GF-D8 (cell line): ENCODE data around the gene SPIRE1.
"Not testable (repeated sequence)": the region's sequence is repeated elsewhere in the genome, so short reads cannot be mapped to it uniquely, and the experiment has no call there.

Experiments used
- DNase-seq: peaks from one replicate; lab custom pipeline; 2025; lab: John Stamatoyannopoulos, UW

Gene SPIRE1

DNA sequence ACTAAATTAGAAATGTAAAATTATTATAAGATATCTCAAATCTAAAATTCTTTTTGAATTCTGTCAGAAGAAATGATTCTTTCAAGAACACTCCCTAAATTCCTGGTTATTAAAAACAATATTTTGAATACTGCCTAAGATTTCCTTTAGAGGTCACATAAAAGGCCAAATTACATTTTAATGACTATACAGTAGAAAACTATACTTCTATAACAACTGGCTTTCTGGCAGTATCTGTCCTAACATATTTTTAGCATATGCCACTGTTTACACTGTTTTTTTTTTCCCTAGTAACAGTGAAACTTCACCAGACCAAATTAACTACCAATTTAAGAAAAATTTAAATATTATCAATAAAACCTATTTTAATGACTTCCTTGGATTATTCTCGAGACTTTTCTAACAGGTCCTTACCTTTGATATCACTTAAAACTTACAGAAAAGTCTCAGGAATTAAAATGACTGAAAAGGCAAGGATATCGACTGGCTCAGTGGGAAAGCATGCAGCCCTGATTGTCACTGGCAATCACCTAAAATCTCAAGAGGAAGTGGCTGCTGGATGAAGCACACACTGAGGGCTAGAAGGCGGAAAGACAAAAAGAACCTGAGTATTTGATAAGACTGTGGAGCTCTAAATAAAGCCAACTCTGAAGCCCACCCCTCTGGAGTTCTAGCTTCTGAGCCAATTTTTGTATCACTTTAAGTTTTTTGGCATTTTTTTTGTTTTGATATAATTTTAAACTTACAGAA, 59.6 kb downstream of the SPIRE1 start:
- DNase-seq = peak; percentile 36

DNA sequence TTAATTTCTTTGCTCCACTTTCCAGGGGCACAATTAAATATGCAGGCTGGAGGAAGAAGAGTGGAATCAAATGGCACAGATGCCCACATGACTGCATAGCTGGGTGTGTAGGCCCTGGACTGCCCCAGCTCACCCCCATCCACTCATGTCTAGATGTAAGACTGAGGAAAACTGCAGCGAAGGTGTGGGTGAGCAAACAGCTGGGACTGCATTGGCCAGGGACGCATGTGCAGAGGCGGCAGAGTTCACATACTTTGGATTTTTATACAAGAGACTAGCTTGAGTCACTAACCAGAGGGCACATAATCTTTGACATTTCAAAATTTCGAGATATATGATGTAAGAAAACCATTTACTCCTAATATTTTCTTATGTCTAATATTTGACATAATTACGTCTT, 60.1 kb downstream of the SPIRE1 start:
- no peak for DNase-seq

DNA sequence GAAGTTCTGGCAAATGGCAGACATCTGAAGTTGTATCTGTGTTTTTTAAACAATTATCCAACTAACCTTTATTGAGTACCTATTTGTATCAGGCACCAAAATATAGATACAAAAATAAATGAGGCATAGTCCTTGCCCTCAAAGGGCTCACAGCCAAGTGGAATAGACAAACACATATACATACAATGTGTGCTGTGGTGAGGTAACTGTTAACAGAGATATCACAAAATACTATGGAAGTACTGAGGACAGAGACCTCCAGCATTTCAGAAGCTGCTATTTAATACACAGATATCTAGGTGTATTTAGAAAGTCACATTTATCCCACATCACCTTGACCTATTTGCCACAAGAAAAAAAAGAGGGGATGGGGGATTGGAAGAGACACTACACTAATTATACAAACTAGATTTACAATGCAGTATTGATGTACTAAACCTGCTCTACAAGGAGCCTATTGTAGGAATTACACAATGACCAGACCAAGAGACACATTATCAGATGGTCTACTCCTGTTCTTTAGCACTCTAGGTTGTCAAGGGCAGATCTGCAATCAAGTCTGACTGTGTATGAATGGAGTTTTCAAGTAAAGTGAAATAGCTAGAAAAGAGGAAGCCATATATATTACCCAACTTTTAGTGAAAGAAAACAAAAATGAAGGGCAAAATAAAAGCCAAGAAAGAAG, 62.2 kb downstream of the SPIRE1 start:
- peak; percentile 80 for DNase-seq

DNA sequence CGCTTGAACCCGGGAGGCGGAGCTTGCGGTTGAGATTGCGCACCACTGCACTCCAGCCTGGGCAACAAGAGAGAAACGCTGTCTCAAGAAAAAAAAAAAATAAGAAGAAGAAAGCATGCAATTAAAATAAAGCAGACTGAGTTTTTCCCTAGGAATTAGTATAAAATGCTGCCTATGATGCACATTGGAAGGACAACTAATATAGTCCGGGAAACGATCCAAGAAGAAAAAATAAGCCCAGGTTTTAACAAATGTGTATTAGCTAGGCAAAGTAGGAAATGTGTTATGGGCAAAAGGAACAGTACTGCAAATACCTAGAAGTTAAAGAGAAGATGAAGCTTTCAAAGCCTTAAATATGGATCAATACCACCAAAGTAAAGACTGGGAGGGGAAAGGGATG, 64.0 kb downstream of the SPIRE1 start:
- no peak for DNase-seq

DNA sequence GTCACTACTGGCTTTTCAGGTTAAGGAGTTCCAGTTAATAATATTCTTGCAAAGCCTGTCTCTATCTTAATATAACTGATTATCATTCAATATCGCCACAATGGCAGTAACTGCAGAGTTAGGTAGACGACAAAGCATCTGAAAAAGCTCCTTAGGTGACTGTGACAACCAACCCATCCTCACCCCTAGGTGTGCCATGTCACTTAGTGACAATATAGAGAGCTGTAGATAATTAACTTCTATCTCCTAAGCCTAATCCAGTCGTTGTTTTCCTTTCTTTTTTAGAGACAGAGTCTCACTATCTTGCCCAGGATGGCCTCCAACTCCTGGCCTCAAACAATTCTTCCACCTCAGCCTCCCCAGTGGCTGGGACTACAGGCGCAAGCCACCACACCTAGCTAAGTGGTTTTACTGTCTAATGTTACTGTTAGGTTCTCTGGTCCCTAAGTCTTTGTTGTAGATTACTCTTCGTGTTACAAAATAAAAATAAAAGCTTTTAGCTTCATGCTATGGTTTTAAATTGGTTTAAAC, 65.2 kb downstream of the SPIRE1 start:
- no peak for DNase-seq

DNA sequence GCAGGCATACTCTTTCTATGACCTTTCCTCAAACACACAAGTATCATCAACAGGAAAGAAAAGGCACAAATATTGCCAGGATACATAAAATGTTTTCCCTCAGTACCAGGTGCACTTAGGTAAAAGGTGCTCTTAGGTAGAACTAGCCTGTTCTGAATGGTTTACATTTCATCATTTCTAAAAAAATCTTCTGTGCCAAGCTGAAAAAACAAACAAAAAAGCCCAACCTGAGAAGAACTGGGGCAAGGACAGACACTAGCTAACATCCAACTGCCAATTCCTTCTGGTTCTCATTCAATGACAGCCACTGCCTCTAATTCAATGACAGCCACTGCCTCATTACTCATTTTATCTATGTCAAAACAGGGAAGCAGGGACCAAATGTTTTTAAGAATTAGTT, 68.5 kb downstream of the SPIRE1 start:
- no peak for DNase-seq

DNA sequence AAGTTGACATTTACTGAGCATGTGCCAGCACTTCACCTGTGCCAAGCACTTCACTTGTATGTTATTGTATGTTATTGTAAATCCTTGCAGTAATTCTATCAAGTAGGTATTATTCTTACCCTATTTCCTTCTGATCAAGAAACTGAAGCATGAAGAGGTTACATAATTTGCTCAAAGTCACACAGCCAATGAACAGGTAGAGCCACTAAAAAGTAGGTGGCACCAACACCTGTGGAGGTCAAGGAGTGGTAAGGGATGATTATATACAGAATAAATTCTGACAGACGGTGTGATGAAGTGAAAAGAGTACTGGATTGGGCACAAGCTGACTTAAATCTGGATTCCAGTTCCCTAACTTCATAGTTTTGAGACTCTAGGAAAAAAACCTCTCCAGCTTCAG, 71.0 kb downstream of the SPIRE1 start:
- no peak for DNase-seq

DNA sequence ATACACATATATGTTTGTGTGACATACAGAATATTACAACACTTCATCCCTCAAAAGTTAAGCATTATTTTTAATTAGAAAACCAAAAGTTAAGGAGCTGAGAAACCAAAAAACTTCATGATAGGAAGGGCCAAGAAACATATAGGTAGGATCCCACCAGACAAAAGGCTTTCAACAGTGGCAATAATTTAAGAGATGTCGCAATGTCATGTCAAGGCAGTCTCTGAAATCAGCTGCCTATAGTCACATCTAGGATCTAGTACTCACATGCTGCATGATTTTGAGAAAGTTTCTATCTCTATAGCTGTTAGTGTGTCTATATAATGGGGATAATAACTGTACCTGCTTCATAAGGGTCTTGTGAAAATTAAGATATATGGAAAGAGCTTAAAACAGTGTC, 72.7 kb downstream of the SPIRE1 start:
- no peak for DNase-seq

DNA sequence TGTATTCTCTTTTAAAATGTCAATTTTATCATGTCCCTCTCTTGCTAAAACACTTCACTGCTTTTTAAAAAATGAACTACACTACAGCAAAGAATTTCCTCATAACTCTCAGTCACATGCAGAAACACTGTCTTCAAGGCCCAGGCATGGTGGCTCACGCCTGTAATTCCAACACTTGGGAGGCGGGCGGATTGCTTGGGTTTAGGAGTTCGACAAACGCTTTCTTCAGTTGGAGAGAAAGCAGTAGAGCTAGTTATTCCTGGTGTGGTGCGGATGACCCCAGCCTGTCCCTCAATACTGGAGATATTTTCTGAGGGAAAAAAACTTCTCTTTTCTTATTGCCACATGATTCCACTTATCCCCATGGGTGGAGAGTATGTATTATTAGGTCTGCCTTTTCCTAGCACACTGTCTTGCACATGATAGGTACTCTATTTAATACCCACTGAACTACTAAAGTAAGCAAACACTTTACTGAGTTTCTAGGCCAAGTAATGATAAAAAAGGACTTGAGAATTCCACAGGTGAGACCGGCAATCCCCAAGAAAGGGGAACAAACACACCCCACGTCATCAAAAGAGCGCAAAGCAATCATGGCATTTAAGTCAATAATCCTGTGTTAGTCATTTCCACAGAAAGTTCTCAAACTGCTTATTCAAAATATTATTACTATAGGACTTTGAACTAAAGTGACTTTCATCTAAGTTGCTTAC, 77.1 kb downstream of the SPIRE1 start:
- no peak for DNase-seq

DNA sequence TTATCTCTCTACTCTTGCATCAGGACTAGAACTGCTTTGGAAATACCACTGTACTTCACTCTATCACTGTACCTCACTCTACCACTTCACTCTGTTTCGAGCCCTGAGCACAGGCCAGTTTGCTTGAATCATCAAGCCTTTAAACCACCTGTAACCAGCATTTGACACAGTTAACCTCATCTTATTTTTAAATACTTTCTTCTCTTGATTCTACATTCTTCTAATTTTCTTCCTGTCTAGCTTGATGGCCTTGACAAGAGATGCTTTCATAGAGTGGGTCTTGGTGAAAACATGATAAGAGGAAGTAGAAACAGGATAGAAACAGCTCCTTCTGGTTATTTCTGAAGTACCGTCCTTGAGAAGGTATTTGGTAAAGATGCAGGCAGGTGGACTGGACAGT, 78.1 kb downstream of the SPIRE1 start:
- no peak for DNase-seq

DNA sequence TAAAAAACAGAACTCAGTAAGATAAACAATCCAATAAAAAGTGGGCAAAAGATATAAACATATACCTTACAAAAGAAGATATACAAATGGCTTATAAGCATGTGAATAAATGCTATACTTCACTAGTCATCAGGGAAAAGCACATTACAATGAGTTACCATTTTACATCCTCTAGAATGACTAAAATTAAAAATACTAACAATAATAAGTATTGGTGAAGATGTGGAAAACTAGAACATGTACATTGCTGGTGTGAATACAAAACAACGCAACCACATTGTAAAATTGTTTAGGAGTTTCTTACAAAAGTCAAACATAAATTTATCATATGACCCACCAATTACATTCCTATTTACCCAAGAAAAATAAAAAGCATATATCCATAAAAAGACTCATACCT, 80.1 kb downstream of the SPIRE1 start:
- DNase-seq = no peak

DNA sequence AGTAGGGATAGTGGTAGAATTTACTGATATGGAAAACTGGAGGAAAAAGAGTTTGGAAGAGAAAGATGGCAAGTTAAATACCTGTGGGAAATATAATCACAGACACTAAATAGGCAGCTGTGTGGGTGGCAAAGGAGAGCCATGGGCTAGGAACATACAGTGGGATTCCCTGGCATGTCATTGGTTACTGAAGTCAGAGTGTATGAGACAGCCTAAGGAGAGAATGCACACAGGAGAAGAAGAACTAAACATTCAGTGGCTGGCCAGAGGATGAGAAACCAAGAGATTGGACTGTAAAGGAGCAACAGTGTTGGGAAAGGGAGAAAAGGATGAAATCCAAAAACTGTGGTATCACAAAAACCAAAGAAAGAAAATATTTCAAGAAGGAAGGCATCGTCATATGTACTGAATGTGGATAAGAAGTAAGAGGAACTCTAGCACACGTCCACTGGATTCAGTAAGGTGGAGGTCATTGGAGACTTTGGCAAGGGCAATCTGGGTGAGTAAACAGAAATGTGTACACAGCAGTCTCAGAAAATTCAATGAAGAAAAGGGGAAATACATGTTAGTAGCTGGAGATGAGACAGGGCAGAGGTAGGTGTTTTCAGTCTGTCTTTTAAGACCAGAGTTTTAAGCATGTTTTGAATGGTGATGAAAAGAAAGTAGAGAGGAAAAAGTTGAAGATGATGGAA, 83.3 kb downstream of the SPIRE1 start:
- DNase-seq = no peak

DNA sequence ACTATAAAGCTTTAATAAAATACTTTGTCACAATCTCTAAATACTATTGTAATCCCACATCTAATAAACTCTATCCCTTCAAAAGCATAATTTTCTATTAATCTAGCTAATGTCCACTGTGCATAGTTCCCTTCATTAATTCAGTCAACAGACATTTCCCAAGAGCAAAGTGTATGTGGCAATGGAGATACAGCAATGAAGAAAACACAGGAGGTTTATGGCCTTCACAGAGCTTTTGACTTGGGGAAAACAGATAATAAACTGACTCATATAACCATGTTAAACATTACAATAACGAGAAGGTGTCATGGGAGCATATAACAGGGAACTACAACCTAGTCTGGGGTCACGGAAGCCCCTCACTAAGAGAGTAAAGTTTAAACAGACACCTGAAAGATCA, 86.3 kb downstream of the SPIRE1 start:
- no peak for DNase-seq

DNA sequence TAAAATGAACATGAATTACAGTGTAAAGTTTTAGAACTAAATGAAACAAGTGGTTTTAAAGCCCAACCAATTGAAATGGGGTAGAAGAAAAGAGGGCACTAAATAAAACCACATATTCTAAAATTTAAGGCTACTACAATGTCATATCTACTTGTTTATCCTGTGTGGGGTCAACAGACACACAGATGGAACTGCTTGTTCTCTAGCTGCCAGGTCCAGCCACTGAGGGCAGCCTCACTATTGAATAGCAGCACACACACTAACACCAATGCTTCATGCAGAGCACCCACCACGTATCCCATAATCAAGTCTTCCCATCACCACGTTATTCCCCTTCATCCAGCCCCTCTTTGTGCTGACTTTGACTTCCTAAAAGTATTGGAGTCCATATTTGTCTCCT, 88.1 kb downstream of the SPIRE1 start:
- no peak for DNase-seq

DNA sequence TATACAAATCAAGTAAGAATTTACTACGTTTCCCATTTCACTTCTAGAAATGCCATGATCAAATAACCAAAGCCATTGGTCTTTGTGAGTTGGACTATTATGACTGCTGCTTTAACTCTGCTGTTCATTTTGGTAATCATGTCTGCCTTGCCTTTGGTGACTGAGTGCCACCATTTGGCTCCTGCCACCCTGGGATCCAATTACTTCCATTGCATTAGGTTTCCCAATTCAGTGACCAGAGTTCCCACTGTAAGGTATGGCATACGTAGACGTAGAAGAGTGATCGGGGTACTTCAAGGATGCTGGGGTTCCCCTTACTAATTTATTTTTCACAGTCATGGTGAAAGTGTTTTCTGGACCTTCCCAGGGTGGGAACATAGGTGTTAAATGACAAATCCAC, 90.1 kb downstream of the SPIRE1 start:
- DNase-seq = no peak

DNA sequence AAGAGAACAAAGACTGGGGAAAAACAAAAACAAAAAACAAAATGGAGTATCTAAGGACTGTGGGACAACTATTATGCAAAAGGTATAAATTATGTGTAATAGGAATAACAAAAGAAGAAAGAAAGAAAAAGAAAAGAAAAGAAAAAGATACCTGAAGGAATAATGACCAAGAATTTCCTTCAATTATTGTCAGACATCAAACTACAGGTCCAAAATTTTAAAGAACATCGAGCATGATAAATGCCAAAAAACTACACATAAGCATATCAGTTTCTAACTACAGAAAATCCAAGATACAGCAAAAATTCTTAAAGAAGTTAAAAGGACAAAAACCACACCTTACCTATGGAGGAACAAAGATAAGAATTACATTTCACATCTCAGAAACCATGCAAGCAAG, 93.0 kb downstream of the SPIRE1 start:
- DNase-seq = no peak

DNA sequence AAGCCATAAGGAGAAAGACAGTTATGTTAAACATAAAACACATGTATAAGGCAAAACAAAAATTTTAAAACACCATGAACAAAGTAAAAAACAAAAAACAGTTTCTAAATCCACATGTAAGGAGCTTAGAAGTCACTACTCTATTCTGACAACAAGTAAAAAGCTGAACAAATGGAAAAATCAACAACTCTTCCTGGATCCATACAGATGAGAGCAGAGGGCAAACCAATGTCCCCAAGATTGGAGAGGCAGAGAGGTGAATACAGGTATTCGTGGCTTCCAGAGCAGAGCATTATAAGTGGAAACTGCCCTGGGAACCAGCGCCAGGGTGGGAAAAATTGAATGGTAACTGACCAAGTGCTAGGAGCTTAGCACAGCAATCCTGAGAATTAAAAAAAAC, 93.5 kb downstream of the SPIRE1 start:
- no peak for DNase-seq

DNA sequence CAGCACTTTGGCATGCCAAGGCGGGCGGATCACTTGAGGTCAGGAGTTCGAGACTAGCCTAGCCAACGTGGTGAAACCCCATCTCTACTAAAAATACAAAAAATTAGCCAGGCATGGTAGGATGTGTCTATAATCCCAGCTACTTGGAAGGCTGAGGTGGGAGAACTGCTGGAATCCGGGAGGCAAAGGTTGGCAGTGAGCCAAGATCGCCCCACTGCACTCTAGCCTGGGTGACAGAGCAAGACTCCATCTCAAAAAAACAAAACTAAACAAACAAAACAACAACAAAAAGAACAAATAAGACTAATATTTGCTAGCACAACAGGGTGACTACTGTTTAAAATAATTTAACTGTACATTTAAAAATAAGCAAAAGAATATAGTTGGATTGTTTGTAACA, 97.3 kb downstream of the SPIRE1 start:
- not testable (repeated sequence) for DNase-seq

DNA sequence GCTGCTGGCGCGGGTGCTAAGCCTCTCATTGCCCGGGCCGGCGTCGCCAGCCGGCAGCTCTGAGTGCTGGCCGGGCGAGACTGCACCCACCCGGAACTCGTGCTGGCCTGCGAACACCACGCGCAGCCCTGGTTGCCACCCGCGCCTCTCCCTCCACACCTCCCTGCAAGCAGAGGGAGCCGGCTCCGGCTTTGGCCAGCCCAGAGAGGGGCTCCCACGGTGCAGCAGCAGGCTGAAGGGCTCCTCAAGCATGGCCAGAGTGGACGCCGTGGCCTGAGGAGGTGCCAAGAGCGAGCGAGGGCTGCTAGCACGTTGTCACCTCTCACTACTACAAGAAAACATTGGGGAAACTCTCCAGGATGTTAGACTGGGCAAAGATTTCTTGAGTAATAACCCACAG, 98.6 kb downstream of the SPIRE1 start:
- no peak for DNase-seq

DNA sequence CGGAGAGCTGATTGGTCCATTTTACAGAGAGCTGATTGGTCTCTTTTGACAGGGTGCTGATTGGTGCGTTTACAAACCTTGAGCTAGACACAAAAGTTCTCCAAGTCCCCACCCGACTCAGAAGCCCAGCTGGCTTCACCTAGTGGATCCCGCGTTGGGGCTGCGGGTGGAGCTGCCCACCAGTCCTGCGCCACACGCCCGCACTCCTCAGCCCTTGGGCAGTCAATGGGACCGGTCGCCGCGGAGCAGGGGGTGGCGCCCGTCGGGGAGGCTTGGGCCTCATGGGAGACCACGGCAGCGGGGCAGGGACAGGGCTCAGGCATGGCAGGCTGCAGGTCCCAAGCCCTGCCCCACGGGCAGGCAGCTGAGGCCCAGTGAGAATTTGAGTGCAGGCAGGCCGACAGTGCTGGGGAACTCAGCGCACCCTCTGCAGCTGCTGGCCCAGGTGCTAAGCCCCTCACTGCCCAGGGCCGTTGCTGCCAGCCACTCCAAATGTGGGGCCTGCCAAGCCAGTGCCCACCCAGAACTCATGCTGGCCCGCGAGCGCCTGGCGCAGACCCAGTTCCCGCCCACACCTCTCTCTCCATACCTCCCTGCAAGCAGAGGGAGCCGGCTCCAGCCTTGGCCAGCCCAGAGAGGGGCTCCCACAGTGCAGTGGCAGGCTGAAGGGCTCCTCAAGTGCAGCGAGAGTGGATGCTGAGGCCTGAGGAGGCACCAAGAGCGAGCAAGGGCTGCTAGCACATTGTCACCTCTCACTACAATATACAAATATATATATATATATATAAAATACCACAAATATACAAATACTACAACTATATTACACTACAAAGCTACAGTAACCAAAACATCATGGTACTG, 100.7 kb downstream of the SPIRE1 start:
- DNase-seq = no peak

DNA sequence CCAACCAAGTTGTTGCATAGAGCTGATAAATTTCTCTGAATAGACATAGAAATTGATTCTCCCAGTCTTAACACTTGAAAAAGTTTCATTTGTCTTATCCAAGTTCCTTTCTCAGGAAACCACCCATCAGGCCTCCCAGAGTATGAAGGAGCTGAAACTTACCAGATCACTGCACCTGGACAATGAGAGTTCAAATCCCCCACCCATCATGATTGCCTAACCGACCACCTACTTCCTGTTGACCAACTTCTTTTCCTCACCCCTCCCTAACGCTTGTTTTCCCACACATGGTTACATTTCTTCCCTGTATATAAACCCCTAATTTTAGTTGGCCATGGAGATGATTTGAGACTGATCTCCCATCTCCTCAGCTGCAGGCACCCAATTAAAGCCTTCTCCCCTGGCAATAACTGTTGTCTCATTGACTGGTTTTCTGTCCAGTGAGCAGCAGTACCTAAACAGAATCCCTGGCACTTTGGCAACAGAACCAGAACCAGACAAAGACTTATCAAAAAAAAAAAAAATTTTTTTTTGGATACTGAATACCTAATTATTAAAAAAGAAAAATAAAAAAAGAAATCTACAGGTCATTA, 103.0 kb downstream of the SPIRE1 start:
- DNase-seq = peak; percentile 44
